Measurements from ENCODE around the gene SPHK2.

The SPHK2 gene

GRCh38 chr19:48637948-48638830, 18.9 kb downstream of the SPHK2 start:
- TF ChIP-seq JUND (IDR thresholded peaks at IDR 0.05; ENCODE audit: low read depth) = no peak
- peak; percentile 63 to 96 for DNase-seq (ENCODE audit: low read depth in 1 of 2, low spot score in 1 of 2)
- in situ Hi-C loops (cut with HindIII; ENCODE audit: low pct_unique_long_range_greater_than_20kb, low sequenced_read_pairs) = no loop called here

- peak in 1 of 2 experiments; percentile 51 for DNase-seq (ENCODE audit: low read depth in 1 of 2, low spot score in 1 of 2)
- TF ChIP-seq JUND (IDR thresholded peaks at IDR 0.05; ENCODE audit: low read depth) = no peak
Observed at GRCh38 chr19:48638831-48639381, 19.6 kb downstream of the SPHK2 start.

GRCh38 chr19:48639483-48640375, 20.4 kb downstream of the SPHK2 start:
- no peak for TF ChIP-seq JUND (IDR thresholded peaks at IDR 0.05; ENCODE audit: low read depth)
- in situ Hi-C loops (cut with HindIII; ENCODE audit: low pct_unique_long_range_greater_than_20kb, low sequenced_read_pairs) = no loop called here
- no peak for DNase-seq (ENCODE audit: low read depth in 1 of 2, low spot score in 1 of 2)

More at GRCh38 chr19:48638831-48639381, 19.6 kb downstream of the SPHK2 start:
- in situ Hi-C loops (cut with HindIII; ENCODE audit: low pct_unique_long_range_greater_than_20kb, low sequenced_read_pairs) = no loop called here

- no peak for DNase-seq (ENCODE audit: low read depth in 1 of 2, low spot score in 1 of 2)
- in situ Hi-C loops (cut with HindIII; ENCODE audit: low pct_unique_long_range_greater_than_20kb, low sequenced_read_pairs) = no loop called here
- no peak for TF ChIP-seq JUND (IDR thresholded peaks at IDR 0.05; ENCODE audit: low read depth)
Observed at GRCh38 chr19:48641850-48642249, 22.5 kb downstream of the SPHK2 start.

GRCh38 chr19:48642862-48643261, 23.6 kb downstream of the SPHK2 start:
- in situ Hi-C loops (cut with HindIII; ENCODE audit: low pct_unique_long_range_greater_than_20kb, low sequenced_read_pairs) = no loop called here
- no peak for DNase-seq (ENCODE audit: low read depth in 1 of 2, low spot score in 1 of 2)

GRCh38 chr19:48644355-48644754, 25.0 kb downstream of the SPHK2 start:
- no peak for DNase-seq (ENCODE audit: low read depth in 1 of 2, low spot score in 1 of 2)
- no peak for TF ChIP-seq JUND (IDR thresholded peaks at IDR 0.05; ENCODE audit: low read depth)
- in situ Hi-C loops (cut with HindIII; ENCODE audit: low pct_unique_long_range_greater_than_20kb, low sequenced_read_pairs) = no loop called here

More at GRCh38 chr19:48642862-48643261, 23.6 kb downstream of the SPHK2 start:
- no peak for TF ChIP-seq JUND (IDR thresholded peaks at IDR 0.05; ENCODE audit: low read depth)

GRCh38 chr19:48644839-48645619, 25.7 kb downstream of the SPHK2 start:
- in situ Hi-C loops (cut with HindIII; ENCODE audit: low pct_unique_long_range_greater_than_20kb, low sequenced_read_pairs) = no loop called here
- no peak for TF ChIP-seq JUND (IDR thresholded peaks at IDR 0.05; ENCODE audit: low read depth)
- peak in 1 of 2 experiments; percentile 67 for DNase-seq (ENCODE audit: low read depth in 1 of 2, low spot score in 1 of 2)

GRCh38 chr19:48645620-48646000, 26.3 kb downstream of the SPHK2 start:
- in situ Hi-C loops (cut with HindIII; ENCODE audit: low pct_unique_long_range_greater_than_20kb, low sequenced_read_pairs) = no loop called here
- DNase-seq (ENCODE audit: low read depth in 1 of 2, low spot score in 1 of 2) = no peak
- TF ChIP-seq JUND (IDR thresholded peaks at IDR 0.05; ENCODE audit: low read depth) = no peak

- no peak for TF ChIP-seq JUND (IDR thresholded peaks at IDR 0.05; ENCODE audit: low read depth)
- DNase-seq (ENCODE audit: low read depth in 1 of 2, low spot score in 1 of 2) = peak; percentile 66 to 87
- in situ Hi-C loops (cut with HindIII; ENCODE audit: low pct_unique_long_range_greater_than_20kb, low sequenced_read_pairs) = no loop called here
Observed at GRCh38 chr19:48646001-48646721, 26.9 kb downstream of the SPHK2 start, which contains the start of gene CA11. Gene CA11 (minus strand): TSS chr19:48646187. CDS start chr19:48645632, 555 bp downstream.

GRCh38 chr19:48646722-48647216, 27.5 kb downstream of the SPHK2 start:
- TF ChIP-seq JUND (IDR thresholded peaks at IDR 0.05; ENCODE audit: low read depth) = no peak
- DNase-seq (ENCODE audit: low read depth in 1 of 2, low spot score in 1 of 2) = no peak
- in situ Hi-C loops (cut with HindIII; ENCODE audit: low pct_unique_long_range_greater_than_20kb, low sequenced_read_pairs) = no loop called here

- DNase-seq (ENCODE audit: low read depth in 1 of 2, low spot score in 1 of 2) = no peak
- no peak for TF ChIP-seq JUND (IDR thresholded peaks at IDR 0.05; ENCODE audit: low read depth)
- in situ Hi-C loops (cut with HindIII; ENCODE audit: low pct_unique_long_range_greater_than_20kb, low sequenced_read_pairs) = no loop called here
Observed at GRCh38 chr19:48648134-48648533, 28.8 kb downstream of the SPHK2 start.

Data from T47D (cell line).